Fibroblast of villous mesenchyme (primary cell): ENCODE results near the gene SLC25A48. TPM values are rescaled to one million over a fixed set of nuclear protein-coding genes. Genes with fewer than 3 reads are reported as not detected.
"Not testable (repeated sequence)": the region's sequence is repeated elsewhere in the genome, so short reads cannot be mapped to it uniquely, and the experiment has no call there.

ENCODE experiments used
- DNase-seq: peaks from one replicate; pipeline ENCODE4 v3.0.0-alpha.2; 2010; ENCODE audit warnings: low read depth
- H3K4me3 ChIP-seq: 2 replicates; pipeline ENCODE4 v1.5.1; 2011; ENCODE audit warnings: low read depth, mild to moderate bottlenecking, low read length
- CTCF ChIP-seq: IDR thresholded peaks from 2 replicates; pipeline ENCODE4 v1.5.1; 2012; ENCODE audit warnings: low read depth, mild to moderate bottlenecking, low read length; ENCODE audit not compliant: insufficient read depth
- total RNA-seq: library from RNA; depleted of rRNA; stranded (reverse); fragments of >200 nt; gene quantifications from 2 replicates; pipeline ENCODE4 v1.2.3, GENCODE V29; 2012

Gene SLC25A48
- total RNA-seq, 1 donor = not detected

GRCh38 chr5:135857630-135858311 lies 23.3 kb downstream of the SLC25A48 start:
- TF ChIP-seq CTCF = no peak
- no peak overlapping the region for H3K4me3 ChIP-seq
- no peak for DNase-seq

- not testable (repeated sequence) for H3K4me3 ChIP-seq, DNase-seq
Measured at GRCh38 chr5:135859186-135859585, 24.7 kb downstream of the SLC25A48 start.

- no peak for DNase-seq
- H3K4me3 ChIP-seq = no peak overlapping the region
- TF ChIP-seq CTCF = no peak
Measured at GRCh38 chr5:135859641-135860040, 25.2 kb downstream of the SLC25A48 start.

GRCh38 chr5:135861641-135862040 lies 27.2 kb downstream of the SLC25A48 start:
- DNase-seq = no peak

GRCh38 chr5:135862086-135862485 lies 27.6 kb downstream of the SLC25A48 start:
- no peak overlapping the region for H3K4me3 ChIP-seq
- TF ChIP-seq CTCF = no peak
- DNase-seq = no peak

More at GRCh38 chr5:135861641-135862040, 27.2 kb downstream of the SLC25A48 start:
- H3K4me3 ChIP-seq = no peak overlapping the region
- no peak for TF ChIP-seq CTCF

- TF ChIP-seq CTCF = no peak
- no peak overlapping the region for H3K4me3 ChIP-seq
- DNase-seq = no peak
Measured at GRCh38 chr5:135862744-135863143, 28.3 kb downstream of the SLC25A48 start.

- no peak for TF ChIP-seq CTCF
- DNase-seq = no peak
Measured at GRCh38 chr5:135864503-135865435, 30.3 kb downstream of the SLC25A48 start.

More at GRCh38 chr5:135864503-135865435, 30.3 kb downstream of the SLC25A48 start:
- no peak overlapping the region for H3K4me3 ChIP-seq
